ENCODE data around the gene COX5B.
"Not testable (repeated sequence)": the region's sequence is repeated elsewhere in the genome, so short reads cannot be mapped to it uniquely, and the experiment has no call there.

The COX5B gene

DNA sequence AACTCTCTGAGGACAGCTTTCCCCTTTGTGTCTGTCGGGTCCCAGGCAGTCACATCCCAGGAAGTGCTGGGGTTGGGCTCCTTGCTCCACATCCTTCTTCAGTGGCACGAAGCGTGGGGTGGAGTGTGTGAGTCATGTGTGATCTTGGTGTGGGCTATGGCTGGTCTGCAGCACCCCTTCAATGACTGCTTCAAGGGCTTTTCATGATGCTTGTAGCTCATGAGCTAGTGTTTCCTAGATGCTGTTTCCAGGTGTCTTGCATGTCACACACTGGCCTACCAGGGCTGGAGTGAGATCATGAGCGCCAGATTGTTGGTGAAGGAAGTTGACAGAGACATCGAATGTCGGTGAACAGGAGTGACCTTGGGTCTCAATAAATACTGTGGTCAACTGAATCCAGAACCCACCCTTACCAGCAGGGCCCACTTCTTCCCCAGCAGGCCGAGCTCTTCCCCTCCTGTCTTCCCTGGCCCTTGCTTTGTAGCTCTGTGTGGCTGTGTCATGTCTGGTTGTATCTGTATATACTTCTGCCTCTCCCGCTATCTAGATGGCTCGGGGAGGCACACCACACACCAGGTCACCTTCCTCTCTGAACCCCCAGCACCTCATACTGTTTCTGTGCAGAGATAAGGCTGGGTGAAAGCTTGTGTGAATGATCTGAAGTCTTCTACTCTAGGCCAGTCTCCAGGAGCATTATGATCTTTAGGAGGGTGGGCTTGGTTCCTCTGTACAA lies 27.5 kb downstream of the COX5B start:
- DNase-seq (ENCODE audit: low read depth) = no peak

DNA sequence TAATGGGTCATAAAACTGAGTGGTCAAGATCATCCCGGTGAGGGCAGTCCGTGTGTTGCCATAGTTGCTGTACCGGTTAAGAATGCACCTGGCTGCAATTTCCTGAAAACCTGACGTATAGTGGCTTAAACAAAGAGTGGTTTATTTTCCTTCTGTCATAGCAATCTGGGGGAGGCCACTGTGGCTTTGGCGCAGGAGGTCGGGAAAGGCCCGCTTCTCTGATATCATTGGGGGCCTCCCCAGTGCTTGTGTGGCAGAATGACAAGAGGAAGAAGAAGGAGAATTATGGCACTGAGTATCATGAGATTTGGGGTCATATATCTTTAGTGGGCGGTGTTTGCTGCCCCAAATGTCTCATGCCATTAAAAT lies 28.0 kb downstream of the COX5B start:
- no peak for DNase-seq (ENCODE audit: low read depth)

DNA sequence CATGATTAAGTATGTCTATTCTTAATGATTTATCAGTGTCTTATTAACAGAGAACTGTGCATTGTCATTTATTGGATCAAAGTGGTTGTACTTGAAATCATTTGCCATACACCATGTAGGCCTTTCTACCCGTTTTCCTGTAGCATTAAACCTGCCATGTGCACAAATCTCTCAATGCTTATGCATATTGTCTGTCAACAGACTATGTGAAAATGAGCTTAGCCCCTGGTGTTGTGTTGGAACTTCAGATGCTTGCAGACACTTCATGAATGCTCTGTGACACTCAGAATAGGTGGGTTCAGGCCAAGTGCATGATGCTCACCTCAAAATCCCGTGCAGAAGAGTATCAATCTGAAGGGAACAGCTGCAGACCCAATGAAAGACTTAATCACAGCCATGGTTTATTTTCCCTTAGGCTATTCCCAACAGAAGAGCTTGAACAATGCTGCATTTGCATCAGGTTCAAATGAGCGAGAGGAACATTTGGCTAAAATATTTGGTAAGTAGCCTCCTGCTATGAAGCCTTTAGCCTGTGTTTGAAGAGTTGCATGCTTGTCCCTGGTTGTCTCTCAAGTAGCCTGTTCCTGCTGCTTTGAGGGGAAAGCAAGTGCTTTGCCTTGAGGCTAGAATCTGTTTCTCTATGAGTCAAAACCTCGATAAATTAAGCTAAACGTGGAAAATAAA lies 29.7 kb downstream of the COX5B start:
- DNase-seq (ENCODE audit: low read depth) = no peak

DNA sequence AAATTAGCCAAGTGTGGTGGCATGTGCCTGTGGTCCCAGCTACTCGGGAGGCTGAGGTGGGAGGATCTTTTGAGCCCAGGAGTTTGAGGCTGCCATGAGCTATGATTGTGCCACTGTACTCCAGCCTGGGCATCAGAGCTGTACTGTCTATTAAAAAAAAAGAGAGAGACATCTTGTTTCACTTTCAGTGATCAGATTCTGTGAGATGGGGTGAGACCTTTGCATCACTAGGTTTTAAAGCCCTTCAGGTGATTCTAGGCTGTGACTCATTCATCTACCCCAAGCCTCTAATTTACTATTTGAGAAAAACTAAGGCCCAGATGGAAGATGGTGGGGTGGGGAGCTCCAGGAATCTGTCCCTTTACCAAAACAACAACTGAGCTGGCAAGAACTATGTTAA lies 30.8 kb downstream of the COX5B start:
- no peak for DNase-seq (ENCODE audit: low read depth)

- DNase-seq (ENCODE audit: low read depth) = no peak
These were observed 31.6 kb downstream of the COX5B start for GRCh38 chr2:97677480-97677879.

DNA sequence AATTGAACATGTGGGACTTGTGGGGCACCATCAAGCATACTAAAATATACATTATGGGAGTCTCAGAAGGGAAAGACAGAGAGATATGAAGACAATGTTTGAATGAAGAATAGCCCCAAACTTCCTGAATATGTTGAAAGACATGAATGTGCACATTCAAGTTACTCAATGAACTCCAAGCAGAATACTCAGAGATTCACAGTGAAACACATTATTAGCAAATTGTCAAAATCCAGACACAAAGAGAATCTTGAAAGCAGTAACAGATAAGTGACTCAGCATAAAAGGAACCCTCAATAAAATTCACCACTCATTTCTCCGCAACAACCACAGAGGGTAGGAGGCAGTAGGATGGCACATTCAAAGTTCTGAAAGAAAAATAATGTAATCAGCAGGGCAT lies 32.4 kb downstream of the COX5B start:
- DNase-seq (ENCODE audit: low read depth) = peak; percentile 25

GRCh38 chr2:97687235-97687634 lies 41.4 kb downstream of the COX5B start:
- DNase-seq (ENCODE audit: low read depth) = not testable (repeated sequence)

- peak; percentile 24 for DNase-seq (ENCODE audit: low read depth)
These were observed 42.4 kb downstream of the COX5B start for GRCh38 chr2:97688062-97688827.

DNA sequence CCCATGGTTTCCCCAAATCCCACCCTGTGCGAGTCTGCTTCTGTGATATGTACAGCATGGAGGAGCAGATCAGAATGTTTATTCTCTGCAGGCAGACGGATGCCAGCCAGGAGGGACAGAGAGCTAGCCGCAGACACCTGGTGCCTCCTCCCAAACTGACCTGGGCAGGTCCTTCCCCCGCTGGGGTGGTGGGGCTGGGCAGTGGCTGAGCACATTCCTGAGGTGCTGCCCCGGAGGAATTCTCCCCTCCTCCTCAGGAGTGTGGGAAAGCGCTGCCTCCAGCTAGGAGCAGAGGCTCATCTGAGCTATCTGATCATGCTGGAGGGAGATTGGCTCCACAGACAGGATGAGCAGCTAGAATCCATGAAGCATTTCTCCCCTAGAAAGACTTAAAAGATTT lies 45.3 kb downstream of the COX5B start:
- no peak for DNase-seq (ENCODE audit: low read depth)

DNA sequence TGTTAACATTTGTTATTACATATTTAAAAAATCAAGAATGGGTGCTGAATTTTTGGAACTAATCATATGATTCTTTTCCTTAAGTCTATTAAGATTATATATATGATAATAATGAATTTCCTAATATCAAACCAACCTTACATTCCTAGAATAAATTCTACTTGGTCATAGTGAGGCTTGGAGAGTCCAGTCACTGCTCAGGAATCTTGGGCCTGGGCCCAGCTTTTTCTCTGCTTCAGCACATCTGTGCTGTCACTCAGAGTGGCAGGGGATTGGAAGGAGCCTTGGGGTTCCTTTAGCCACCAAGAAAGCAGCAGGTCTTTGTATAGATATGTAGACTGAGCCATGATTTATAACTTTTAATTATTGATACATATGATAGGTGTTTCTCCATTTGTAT lies 47.6 kb downstream of the COX5B start:
- peak; percentile 39 for DNase-seq (ENCODE audit: low read depth)

GRCh38 chr2:97695744-97696143 lies 49.9 kb downstream of the COX5B start:
- DNase-seq (ENCODE audit: low read depth) = no peak

- peak; percentile 67 for DNase-seq (ENCODE audit: low read depth)
These were observed 51.7 kb downstream of the COX5B start for GRCh38 chr2:97697252-97698235.

Measured in amniotic epithelial cell (primary cell).